K562 (cell line): ENCODE results near the gene PEX11A.

Experiments used
- ATF2 ChIP-seq: sonication (generic); formaldehyde crosslinking; IDR thresholded peaks from 2 replicates; pipeline ENCODE4 v1.8.1; 2022; ENCODE audit warnings: missing genetic modification reagents
- CTCF ChIP-seq, 3 experiments: IDR thresholded peaks in 2 of 3; conservative IDR thresholded peaks in 1 of 3; 2 replicates each; pipeline ENCODE4 v1.5.1; 2011 to 2012; ENCODE audit warnings: low read length in 3 of 3, mild to moderate bottlenecking in 3 of 3, control low read depth in 2 of 3, improper control_type of control experiment in 1 of 3, inconsistent platforms in 1 of 3, low read depth in 1 of 3, mixed read lengths in 1 of 3, moderate library complexity in 1 of 3; ENCODE audit not compliant: insufficient read depth in 2 of 3
- EP300 ChIP-seq: IDR thresholded peaks from 2 replicates; pipeline ENCODE4 v1.6.1; 2012; ENCODE audit warnings: low read length, improper control_type of control experiment
- HNRNPK ChIP-seq: fragments of 200-400 bp; formaldehyde crosslinking; IDR thresholded peaks from one replicate; pipeline ENCODE4 v1.6.1; 2018; ENCODE audit warnings: mild to moderate bottlenecking, low read depth, low read length; ENCODE audit not compliant: poor library complexity, severe bottlenecking
- IRF1 ChIP-seq: sonication (generic); formaldehyde crosslinking; IDR thresholded peaks from 2 replicates; pipeline ENCODE4 v1.8.0; 2022; ENCODE audit warnings: missing genetic modification reagents, mild to moderate bottlenecking, borderline replicate concordance
- MAFK ChIP-seq: IDR thresholded peaks from 2 replicates; pipeline ENCODE4 v1.6.1; 2011; ENCODE audit warnings: low read length, improper control_type of control experiment
- NR2C1 ChIP-seq, 2 experiments: fragments of 450-650 bp; IDR thresholded peaks; 2 replicates each; pipeline ENCODE4 v1.6.1; 2017; ENCODE audit warnings: mild to moderate bottlenecking in 2 of 2, antibody characterized with exemption in 1 of 2, inconsistent platforms in 1 of 2, missing compliant biosample characterization in 1 of 2, missing genetic modification characterization in 1 of 2
- PATZ1 ChIP-seq: fragments of 250-450 bp; sonication (Bioruptor Pico); IDR thresholded peaks from 2 replicates; pipeline ENCODE4 v1.5.0; 2020; ENCODE audit warnings: mild to moderate bottlenecking, borderline replicate concordance
- RAD51 ChIP-seq: fragments of 450-650 bp; IDR thresholded peaks from 2 replicates; pipeline ENCODE4 v1.7.1; 2016; ENCODE audit warnings: low read depth, mild to moderate bottlenecking, borderline replicate concordance
- SIN3B ChIP-seq: fragments of 450-650 bp; IDR thresholded peaks from 2 replicates; pipeline ENCODE4 v1.6.1; 2017; ENCODE audit warnings: low read depth, mild to moderate bottlenecking, moderate library complexity
- SMAD2 ChIP-seq: fragments of 150-350 bp; IDR thresholded peaks from 2 replicates; pipeline ENCODE4 v1.6.1; 2014; ENCODE audit warnings: low read depth, mild to moderate bottlenecking, low read length
- STAT5B ChIP-seq: fragments of 250-450 bp; sonication (Bioruptor Pico); IDR thresholded peaks from 2 replicates; pipeline ENCODE4 v1.8.0; 2021; ENCODE audit warnings: mild to moderate bottlenecking, inconsistent platforms
- ZNF253 ChIP-seq: fragments of 250-450 bp; sonication (Bioruptor Pico); conservative IDR thresholded peaks from 2 replicates; pipeline ENCODE4 v1.6.1; 2021; ENCODE audit warnings: mild to moderate bottlenecking

GRCh38 chr15:89633585-89633984, 57.0 kb downstream of the PEX11A start:
- no peak for TF ChIP-seq EP300
- TF ChIP-seq HNRNPK = no peak
- no peak for TF ChIP-seq SIN3B
- TF ChIP-seq RAD51 = no peak
- TF ChIP-seq IRF1 (CRISPR knock-in tag) = no peak
- no peak for TF ChIP-seq MAFK
- TF ChIP-seq CTCF (IDR thresholded peaks at IDR 0.05 in 2 of 3, conservative IDR thresholded peaks at IDR 0.05 in 1 of 3; ENCODE audit: insufficient read depth in 2 of 3, low read depth in 1 of 3, low read length in 3 of 3) = no peak
- TF ChIP-seq ZNF253 (CRISPR knock-in tag) = no peak
- no peak for TF ChIP-seq PATZ1 (CRISPR knock-in tag)
- no peak for TF ChIP-seq ATF2
- TF ChIP-seq NR2C1 (IDR thresholded peaks at IDR 0.05) = no peak
- TF ChIP-seq NR2C1 (tag; IDR thresholded peaks at IDR 0.05) = no peak
- TF ChIP-seq SMAD2 = no peak
- TF ChIP-seq STAT5B = no peak
